ENCODE results near the gene RIMS1. TPM values are rescaled to one million over a fixed set of nuclear protein-coding genes. Genes with fewer than 3 reads are reported as not detected.

Gene RIMS1
- total RNA-seq, 1 experiment from 2014 or later, result 1.1 TPM

- ATAC-seq, result no peak
- Mint-ChIP-seq H3K27ac (no peak overlapping the region), H3K4me3 (no peak overlapping the region), H3K27me3 (ENCODE audit: low read depth) (no peaks in the 10 kb centered on the region), H3K4me1 (peaks cover 11% of the 10 kb centered on the region), H3K36me3 (no peaks in the 10 kb centered on the region), H3K9me3 (no peaks in the 10 kb centered on the region)
- DNase-seq (ENCODE audit: low spot score), result no peak
- ChIA-PET POLR2A (no interaction called here), CTCF (no interaction called here)
- TF ChIP-seq HMGA2 (CRISPR knock-in tag; IDR thresholded peaks at IDR 0.05) (no peak), TEAD1 (CRISPR knock-in tag; IDR thresholded peaks at IDR 0.05) (no peak), EMX1 (CRISPR knock-in tag; IDR thresholded peaks at IDR 0.05) (no peak), ZNF425 (CRISPR knock-in tag; conservative IDR thresholded peaks at IDR 0.05) (no peak), ZNF532 (CRISPR knock-in tag; IDR thresholded peaks at IDR 0.05; ENCODE audit: borderline replicate concordance) (no peak), FOXP1 (CRISPR knock-in tag; IDR thresholded peaks at IDR 0.05; ENCODE audit: borderline replicate concordance) (no peak), E2F1 (CRISPR knock-in tag; IDR thresholded peaks at IDR 0.05) (no peak), ZNF671 (CRISPR knock-in tag; IDR thresholded peaks at IDR 0.05) (no peak), NFE2L1 (CRISPR knock-in tag; IDR thresholded peaks at IDR 0.05) (no peak), TP53 (CRISPR knock-in tag; IDR thresholded peaks at IDR 0.05) (no peak), JAZF1 (CRISPR knock-in tag; IDR thresholded peaks at IDR 0.05) (no peak), CTCF (IDR thresholded peaks at IDR 0.05) (no peak), ZNF317 (CRISPR knock-in tag; IDR thresholded peaks at IDR 0.05; ENCODE audit: borderline replicate concordance, low read depth) (no peak), ZNF232 (CRISPR knock-in tag; IDR thresholded peaks at IDR 0.05) (no peak)
- TF ChIP-seq, protein P1, sequence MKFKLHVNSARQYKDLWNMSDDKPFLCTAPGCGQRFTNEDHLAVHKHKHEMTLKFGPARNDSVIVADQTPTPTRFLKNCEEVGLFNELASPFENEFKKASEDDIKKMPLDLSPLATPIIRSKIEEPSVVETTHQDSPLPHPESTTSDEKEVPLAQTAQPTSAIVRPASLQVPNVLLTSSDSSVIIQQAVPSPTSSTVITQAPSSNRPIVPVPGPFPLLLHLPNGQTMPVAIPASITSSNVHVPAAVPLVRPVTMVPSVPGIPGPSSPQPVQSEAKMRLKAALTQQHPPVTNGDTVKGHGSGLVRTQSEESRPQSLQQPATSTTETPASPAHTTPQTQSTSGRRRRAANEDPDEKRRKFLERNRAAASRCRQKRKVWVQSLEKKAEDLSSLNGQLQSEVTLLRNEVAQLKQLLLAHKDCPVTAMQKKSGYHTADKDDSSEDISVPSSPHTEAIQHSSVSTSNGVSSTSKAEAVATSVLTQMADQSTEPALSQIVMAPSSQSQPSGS (CRISPR knock-in tag; IDR thresholded peaks at IDR 0.05; ENCODE audit: borderline replicate concordance, low read depth), result no peak
- TF ChIP-seq, protein P2, sequence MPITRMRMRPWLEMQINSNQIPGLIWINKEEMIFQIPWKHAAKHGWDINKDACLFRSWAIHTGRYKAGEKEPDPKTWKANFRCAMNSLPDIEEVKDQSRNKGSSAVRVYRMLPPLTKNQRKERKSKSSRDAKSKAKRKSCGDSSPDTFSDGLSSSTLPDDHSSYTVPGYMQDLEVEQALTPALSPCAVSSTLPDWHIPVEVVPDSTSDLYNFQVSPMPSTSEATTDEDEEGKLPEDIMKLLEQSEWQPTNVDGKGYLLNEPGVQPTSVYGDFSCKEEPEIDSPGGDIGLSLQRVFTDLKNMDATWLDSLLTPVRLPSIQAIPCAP (CRISPR knock-in tag; IDR thresholded peaks at IDR 0.05), result no peak
- TF ChIP-seq, protein P3, sequence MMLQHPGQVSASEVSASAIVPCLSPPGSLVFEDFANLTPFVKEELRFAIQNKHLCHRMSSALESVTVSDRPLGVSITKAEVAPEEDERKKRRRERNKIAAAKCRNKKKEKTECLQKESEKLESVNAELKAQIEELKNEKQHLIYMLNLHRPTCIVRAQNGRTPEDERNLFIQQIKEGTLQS (CRISPR knock-in tag; conservative IDR thresholded peaks at IDR 0.05), result no peak
Observed at GRCh38 chr6:72035486-72035885, 149.1 kb downstream of the RIMS1 start.

Data from WTC11 (cell line).